HG03575 (cell line): ENCODE data around the gene ACTR1B.
"Not testable (repeated sequence)": the region's sequence is repeated elsewhere in the genome, so short reads cannot be mapped to it uniquely, and the experiment has no call there.

Experiments used
- ATAC-seq: cut with Tn5 transposase; IDR thresholded peaks from one replicate; pipeline ENCODE4 v1.9.1; 2021; ENCODE audit not compliant: unreplicated experiment, insufficient number of reproducible peaks, low FRiP score; ENCODE audit errors: extremely low read depth

ACTR1B gene

DNA sequence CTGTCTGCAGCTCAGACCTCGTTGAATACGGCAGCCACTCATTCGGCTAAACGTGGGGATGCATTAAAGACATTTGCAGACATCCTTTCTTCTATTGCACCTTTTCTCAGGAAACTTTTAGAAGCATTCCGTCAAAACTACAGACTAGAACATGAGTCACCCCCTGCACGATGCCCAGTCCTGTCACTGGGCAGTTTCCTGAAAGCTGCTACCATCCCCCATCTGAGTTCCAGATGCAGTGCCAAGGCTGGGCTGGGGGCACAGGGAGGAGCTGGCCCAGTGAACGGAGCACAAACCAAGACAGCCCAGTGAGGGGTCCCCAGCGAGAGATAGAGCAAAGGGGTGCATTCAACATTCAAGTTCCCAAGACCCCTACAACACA, 37.8 kb downstream of the ACTR1B start:
- not testable (repeated sequence) for ATAC-seq

DNA sequence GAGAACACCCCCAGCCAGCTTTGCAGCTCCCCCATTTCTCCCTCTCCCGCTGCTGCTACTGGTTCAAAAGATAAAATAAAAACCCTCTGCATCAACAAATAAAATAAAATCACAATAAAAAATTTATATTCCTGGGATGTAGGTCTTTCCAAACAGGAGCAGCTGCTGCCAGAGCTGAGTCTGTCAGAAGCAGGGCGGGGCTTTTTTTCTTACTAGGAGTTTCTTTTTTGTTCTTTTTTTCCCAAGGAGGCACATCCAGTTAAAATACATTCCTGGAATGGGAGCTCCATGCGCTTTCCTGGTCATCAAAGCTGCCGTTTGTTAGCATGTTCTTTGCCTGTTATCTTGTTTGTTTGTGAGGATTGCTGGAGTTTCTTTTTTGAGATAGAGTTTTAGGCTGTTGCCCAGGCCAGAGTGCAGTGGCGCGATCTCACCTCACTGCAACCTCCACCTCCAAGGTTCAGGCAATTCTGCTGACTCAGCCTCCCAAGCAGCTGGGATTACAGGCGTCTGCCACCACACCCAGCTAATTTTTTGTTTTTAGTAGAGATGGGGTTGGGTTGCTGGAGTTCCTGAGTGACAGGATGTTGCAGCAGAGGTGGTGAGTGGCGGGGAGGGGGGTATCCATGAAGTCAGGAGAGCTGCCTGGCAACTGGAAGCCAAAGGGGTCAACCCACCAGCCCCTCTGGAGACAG, 38.3 kb downstream of the ACTR1B start:
- ATAC-seq, result not testable (repeated sequence)

DNA sequence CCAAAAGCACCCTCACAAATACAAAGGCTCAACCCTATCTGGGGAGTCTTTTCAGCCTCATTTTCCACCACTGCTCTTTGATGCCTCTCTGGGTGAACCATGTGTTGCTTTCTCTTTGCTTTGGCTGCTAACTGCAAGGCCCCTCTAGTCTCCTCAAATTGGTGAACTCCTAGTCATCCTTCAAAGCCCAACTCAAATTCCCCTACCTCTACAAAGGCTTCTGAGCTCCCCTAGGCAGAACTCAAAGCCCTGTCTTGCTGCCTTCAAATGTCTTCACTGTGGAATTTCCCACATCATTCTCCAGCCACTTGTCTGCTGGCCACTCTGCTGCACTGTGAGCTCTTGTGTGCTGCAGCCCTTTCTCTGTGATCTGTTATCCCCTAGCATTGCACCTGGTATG, 40.9 kb downstream of the ACTR1B start:
- ATAC-seq, result not testable (repeated sequence)

DNA sequence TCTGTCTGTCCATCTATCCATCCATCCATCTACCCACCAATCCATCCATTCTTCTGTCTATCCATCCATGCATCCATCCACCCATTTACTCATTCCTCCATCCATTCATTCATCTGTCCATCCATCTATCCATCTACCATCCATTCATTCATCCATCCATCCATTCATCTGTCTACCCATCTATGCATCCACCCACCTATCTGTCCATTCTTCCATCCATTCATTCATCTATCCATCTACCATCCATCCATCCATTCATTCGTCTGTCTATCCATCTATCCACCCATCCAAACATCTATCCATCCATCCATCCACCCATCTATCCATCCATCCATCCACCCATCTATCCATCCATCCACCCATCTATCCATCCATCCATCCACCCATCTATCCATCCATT, 43.4 kb downstream of the ACTR1B start:
- not testable (repeated sequence) for ATAC-seq

DNA sequence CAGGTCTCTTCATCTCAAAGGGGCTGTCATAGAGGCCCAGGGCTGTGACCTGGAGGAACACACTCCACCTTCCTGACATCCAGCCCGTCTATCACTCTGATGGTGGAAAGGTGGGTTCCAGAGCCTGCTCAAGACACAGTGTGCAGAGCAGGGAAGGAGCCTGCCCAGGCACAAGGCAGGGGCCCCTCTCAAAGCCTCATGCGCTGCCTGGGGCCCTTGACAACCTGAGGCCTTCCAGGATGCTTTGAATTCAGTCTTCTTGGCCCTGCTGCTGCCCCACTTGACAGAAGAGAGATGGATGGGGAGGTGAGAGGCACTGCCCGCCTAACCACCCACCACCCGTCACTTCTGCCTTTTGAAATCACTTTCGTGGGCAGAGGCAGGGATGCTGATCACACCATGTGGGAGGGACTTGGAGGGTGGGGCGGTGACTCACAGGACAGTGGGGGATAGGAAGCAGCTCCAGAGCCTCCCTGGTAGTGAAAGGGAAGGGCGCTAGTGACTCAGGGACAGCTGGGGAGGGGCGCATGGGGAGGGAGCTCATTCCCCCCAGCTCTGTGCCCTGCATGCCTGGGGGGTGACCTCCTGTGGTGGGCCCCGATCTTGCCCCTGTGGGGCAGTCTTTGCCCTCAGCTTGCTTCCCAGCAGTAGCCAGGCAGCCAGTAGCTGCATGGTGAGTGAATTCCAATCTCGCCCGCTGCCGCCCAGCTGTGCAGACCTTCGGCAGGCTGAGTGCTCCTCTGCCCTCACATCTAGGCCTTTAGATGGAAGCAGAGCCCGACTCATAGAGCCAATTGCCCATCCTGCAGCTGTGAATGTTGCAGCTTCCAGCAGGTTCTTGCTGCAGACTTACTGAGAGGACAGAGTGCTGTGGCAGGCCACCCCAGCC, 44.7 kb downstream of the ACTR1B start:
- not testable (repeated sequence) for ATAC-seq

DNA sequence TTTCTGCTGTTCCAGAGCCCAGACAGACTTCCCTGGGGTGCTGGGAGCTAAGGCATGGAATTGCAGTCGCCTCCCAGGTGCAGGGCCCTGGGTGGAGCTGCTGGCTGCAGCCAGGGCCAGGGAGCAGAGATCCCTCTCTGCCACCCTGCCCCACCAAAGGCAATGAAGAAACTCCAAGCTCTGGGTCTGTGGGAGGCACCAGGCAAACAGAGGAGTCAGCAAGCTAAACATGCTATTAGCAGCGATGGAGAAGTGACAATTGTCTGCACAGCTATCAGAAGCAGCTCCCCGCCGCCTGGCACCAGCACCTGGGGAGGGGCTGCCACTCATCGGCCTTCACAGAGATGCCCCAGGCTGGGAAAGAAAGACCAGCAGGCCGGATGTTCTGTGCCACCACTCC, 45.9 kb downstream of the ACTR1B start:
- no peak for ATAC-seq

DNA sequence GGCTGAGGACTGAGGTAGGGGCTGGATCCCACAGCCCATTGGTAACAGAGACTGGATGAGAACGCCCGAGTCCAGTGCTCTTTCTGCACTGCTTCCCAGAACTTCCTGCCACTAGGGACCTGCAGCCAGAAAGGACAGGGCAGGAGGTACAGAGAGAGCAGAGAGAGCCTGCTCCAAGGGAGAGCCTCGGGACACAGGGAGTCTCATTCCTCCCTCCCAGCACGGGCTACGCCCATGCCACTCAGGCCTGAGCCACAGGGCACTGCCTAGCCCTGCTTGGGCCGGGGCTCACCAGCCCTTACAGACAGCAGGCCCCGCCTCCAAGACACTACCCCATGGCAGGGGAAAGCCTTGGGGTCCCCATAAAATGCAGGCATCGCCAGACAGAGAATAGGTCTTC, 48.1 kb downstream of the ACTR1B start:
- ATAC-seq, result not testable (repeated sequence)

DNA sequence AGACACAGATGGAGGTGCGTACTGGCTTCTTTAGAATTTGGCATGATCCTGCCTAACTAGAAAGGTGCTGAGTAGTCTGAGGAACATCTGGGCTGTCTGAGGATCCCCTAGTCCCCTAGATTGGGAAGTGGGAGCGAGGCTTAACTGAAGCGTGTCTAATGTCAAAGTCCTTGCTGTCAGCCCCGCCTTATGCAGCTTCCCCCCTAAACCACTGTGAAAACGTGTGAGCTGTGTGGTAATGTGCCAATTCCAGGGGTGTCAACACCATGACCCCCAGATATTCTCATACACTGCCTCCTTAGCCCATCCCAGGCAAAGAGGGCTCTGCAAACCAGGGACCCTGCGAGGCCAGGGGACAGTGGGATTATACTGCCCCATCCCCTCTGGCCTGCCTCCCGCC, 51.9 kb downstream of the ACTR1B start:
- not testable (repeated sequence) for ATAC-seq

DNA sequence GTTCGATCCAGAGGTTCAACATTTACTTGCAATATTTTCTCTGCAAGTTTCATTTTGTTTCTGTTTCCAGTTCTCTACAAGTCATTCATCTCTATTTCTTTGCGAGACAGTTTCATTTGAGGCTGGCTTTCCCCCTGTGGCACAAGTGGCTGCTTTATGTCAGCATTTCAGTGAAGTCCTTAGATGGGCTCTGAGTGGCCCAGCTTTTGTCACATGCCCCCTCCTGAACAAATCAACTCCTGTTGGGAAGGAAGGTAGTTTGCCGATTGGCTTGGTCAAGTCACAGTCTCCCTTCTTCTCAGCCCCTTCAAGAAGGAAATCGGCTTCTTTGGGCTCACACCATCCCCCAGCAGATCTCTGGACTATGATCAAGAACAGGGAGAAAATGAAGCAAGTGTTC, 55.1 kb downstream of the ACTR1B start:
- ATAC-seq, result not testable (repeated sequence)
